K562 (cell line): ENCODE data around the gene MLYCD. TPM values are rescaled to one million over a fixed set of nuclear protein-coding genes. Genes with fewer than 3 reads are reported as not detected.

Experiments
- AFF4 ChIP-seq: sonication (generic); formaldehyde crosslinking; IDR thresholded peaks from 2 replicates; pipeline ENCODE4 v1.8.0; 2023; ENCODE audit warnings: mild to moderate bottlenecking, missing genetic modification reagents
- CCNT2 ChIP-seq: IDR thresholded peaks from 2 replicates; pipeline ENCODE4 v1.6.1; 2011; ENCODE audit warnings: borderline replicate concordance, low read depth, mild to moderate bottlenecking, moderate library complexity, mixed read lengths, low read length; ENCODE audit not compliant: insufficient read length; ENCODE audit errors: extremely low read depth
- CEBPB ChIP-seq: fragments of 450-650 bp; IDR thresholded peaks from 2 replicates; pipeline ENCODE4 v1.6.1; 2016; ENCODE audit warnings: missing genetic modification characterization, missing compliant biosample characterization
- polyA plus RNA-seq, 8 experiments: library from polyadenylated mRNA; depleted of rRNA in 4 of 8; stranded (reverse) in 5 of 8; unstranded in 3 of 8; fragments of >200 nt; fragmentation: Nextera tagmentation in 2 of 8; fragmentation: Illumina TruSeq in 1 of 8; extraction: Ambion mirVana in 2 of 8; extraction: Trizol in 1 of 8; gene quantifications; 2 replicates each; pipeline versions ENCODE4 v1.2.1 to v1.2.3, GENCODE V29; 2011 to 2014; ENCODE audit warnings: inconsistent platforms in 1 of 8, missing spikeins in 1 of 8
- total RNA-seq, 7 experiments: library from RNA; depleted of rRNA in 6 of 7; stranded (reverse); fragments of >200 nt in 6 of 7; fragmentation: Illumina TruSeq in 2 of 7; extraction: Trizol in 2 of 7; gene quantifications; 2 replicates each; pipeline versions ENCODE4 v1.2.1 to v1.2.3, GENCODE V29; 2011 to 2021; ENCODE audit warnings: low replicate concordance in 1 of 7
- TF ChIP-seq, protein P1 (sequence below): fragments of 250-450 bp; sonication (Bioruptor Pico); IDR thresholded peaks from 2 replicates; pipeline ENCODE4 v1.8.0; 2022; ENCODE audit warnings: inconsistent platforms

MLYCD gene
- total and polyA plus RNA-seq, 9 of the 15 experiments (the other 6 are each of a cell fraction or from before 2014, with no cell fraction given), result 0.15 to 2.0 (median 1.0) TPM

DNA sequence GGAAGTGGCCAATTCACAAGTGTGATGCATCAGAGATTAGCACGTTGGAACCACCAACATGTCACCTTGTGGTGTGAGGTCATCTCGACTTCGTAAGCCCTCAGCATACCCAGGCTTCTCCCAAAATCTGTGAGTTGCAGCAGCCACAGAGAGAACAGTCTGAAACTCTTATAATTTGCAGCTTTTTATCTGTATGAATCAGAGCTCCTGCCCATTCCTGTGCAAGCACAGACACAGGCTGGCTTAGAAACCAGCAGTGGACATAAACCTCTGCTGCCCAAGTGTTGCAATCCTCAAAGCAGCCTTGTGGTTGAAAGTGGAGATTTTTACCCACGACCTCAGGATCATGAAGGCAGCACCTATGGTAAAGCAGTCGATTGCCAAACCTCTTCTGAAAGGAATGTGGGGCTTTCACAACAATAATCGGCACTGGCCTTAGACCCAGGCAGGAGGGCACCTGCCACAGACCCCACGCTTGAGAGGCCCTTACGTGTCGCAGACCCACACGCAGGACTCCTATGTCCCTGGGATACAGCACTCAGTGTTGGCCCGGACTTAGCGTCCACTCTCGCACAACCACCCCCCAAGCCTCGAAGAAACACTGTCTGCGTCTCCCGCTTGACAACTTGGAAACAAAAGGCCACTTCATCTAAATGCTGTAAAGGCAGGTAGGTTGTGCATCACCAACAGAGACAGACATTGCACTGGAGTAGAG lies 29.6 kb downstream of the MLYCD start (continued):
- TF ChIP-seq CEBPB (tag) (peak; percentile 71), CCNT2 (no peak), AFF4 (CRISPR knock-in tag) (no peak)
- TF ChIP-seq, protein P1, sequence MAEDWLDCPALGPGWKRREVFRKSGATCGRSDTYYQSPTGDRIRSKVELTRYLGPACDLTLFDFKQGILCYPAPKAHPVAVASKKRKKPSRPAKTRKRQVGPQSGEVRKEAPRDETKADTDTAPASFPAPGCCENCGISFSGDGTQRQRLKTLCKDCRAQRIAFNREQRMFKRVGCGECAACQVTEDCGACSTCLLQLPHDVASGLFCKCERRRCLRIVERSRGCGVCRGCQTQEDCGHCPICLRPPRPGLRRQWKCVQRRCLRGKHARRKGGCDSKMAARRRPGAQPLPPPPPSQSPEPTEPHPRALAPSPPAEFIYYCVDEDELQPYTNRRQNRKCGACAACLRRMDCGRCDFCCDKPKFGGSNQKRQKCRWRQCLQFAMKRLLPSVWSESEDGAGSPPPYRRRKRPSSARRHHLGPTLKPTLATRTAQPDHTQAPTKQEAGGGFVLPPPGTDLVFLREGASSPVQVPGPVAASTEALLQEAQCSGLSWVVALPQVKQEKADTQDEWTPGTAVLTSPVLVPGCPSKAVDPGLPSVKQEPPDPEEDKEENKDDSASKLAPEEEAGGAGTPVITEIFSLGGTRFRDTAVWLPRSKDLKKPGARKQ, result no peak
